GM12873 (cell line): ENCODE measurements around the gene NRSN2.

Experiments
- TF ChIP-seq, protein P1 (sequence below): IDR thresholded peaks from 2 replicates; pipeline ENCODE4 v1.5.1; 2012; ENCODE audit warnings: low read depth, mild to moderate bottlenecking, moderate library complexity, low read length, control low read depth; ENCODE audit not compliant: insufficient read depth; ENCODE audit errors: missing control alignments

The NRSN2 gene

DNA sequence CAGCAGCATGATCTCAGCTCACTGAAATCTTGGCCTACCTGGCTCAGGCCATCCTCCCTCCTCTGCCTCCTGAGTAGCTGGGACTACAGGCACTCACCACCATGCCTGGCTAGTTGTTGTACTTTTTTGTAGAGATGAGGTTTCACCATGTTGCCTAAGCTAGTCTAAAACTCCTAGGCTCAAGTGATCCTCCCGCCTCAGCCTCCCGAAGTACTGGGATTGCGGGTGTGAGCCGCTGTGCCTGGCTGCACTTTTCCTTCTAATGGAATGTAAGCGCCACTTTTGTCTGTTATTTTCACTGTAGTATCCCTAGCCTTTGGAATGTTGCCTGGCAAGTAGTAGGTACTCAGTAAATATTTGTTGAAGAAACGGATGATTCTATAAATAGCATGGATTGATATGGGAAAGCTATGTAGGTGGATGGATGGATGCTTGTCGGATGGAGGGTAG is 23.3 kb downstream of the NRSN2 start:
- TF ChIP-seq, protein P1, sequence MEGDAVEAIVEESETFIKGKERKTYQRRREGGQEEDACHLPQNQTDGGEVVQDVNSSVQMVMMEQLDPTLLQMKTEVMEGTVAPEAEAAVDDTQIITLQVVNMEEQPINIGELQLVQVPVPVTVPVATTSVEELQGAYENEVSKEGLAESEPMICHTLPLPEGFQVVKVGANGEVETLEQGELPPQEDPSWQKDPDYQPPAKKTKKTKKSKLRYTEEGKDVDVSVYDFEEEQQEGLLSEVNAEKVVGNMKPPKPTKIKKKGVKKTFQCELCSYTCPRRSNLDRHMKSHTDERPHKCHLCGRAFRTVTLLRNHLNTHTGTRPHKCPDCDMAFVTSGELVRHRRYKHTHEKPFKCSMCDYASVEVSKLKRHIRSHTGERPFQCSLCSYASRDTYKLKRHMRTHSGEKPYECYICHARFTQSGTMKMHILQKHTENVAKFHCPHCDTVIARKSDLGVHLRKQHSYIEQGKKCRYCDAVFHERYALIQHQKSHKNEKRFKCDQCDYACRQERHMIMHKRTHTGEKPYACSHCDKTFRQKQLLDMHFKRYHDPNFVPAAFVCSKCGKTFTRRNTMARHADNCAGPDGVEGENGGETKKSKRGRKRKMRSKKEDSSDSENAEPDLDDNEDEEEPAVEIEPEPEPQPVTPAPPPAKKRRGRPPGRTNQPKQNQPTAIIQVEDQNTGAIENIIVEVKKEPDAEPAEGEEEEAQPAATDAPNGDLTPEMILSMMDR: no peak

DNA sequence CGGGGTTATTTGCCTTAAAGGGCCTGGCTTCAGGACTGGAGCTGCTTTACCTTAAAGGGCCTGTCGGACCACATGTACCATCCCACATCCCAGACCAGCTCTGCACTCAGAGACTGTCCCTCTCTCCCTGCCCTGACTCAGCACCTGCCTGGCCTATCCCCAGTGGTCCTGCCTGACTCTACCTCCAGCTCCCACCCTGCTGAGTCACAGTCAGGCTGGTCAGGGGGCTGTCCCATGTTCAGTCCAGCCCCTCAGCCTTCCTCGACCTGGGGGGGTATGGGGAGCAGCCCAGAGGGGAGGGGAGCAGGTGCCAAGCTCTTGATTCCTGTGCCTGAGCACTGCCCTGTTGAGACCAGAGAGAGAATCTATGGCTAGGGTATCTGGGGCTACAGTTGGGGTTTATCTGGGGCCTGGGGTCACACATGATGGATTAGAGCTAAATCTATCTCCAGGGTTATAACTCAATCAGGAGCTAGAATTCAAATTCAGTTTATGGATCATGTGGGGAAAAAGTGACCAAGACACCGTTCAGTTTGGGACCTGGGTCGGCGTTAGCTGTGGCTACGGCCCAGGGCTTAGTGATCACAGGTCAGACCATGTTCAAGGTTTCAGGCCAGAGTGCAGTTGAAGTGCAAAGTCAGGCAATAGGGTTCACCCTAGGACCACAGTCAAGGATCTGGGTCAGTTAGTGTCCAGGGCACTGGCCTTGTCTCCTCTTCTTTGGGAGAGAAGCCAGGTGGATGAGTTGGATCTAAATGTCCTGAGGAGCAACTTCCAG is 24.3 kb downstream of the NRSN2 start:
- TF ChIP-seq, protein P1: no peak

DNA sequence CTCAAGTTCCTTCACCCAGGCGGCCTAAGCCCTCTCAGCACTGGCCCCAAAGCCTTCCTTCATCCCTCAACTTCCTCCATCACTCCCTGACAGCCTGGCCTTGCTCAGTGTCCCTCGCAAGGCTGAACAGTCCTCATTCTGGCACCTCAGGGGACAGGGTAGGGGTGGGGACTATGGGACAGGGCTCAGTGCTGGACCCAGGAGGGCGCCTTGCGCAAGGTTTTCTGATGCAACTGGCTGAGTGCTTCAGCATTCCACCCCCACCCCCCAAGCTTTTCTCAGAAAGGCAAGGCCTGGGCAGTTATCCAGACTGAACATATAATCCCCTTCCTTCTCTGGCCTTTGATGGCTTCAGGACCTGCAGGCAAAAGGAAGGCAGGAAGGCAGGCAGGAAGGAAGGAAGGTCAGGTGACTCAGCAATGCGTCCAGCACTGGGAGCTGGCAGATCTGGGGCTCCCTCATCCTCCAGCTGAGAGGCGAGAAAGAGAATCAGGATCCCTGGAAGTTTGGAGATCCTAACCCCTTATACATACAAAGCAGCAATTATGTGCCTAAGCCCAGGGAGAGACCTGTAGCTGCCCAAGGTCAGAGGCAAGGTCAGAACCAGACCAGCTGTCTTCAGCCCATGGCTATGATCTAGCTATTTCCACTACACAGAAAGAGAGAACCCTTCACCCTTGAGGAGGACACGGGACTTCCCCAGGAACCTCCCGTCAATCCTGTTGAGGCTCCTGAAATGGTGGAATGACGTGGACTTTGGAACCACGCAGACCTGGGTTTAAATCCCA is 25.0 kb downstream of the NRSN2 start:
- TF ChIP-seq, protein P1: no peak

DNA sequence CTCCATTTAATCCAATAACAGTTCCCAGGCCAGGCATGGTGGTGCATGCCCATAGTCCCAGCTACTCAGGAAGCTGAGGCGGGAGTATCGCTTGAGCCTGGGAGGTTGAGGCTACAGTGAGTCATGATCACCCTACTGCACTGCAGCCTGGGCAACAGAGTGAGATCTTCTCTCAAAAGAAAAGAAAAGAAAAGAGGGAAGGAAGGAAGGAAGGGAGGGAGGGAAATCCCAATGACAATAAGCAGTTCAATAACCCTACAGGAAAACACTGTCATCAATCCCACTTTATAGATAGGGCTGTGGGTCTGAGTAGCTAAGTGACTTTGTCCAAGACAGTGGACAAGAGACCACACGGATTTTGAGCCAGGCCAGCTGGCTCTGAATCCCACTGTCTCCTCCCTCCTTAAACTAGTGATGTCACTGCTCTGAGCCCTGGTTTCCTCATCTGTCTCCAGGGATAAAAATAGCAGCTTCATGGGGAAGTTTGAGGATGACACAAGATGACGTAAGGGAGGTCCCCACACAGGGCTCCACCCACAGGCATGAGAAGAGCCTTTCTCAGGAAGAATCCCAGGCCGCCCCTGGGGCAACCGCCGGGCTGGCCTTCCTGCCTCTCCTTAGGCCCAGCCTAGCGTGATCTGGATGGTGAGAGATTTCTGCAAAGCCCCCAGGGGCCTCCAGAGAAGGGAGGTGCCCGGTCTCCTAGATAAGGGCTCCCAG is 26.4 kb downstream of the NRSN2 start:
- TF ChIP-seq, protein P1: no peak

DNA sequence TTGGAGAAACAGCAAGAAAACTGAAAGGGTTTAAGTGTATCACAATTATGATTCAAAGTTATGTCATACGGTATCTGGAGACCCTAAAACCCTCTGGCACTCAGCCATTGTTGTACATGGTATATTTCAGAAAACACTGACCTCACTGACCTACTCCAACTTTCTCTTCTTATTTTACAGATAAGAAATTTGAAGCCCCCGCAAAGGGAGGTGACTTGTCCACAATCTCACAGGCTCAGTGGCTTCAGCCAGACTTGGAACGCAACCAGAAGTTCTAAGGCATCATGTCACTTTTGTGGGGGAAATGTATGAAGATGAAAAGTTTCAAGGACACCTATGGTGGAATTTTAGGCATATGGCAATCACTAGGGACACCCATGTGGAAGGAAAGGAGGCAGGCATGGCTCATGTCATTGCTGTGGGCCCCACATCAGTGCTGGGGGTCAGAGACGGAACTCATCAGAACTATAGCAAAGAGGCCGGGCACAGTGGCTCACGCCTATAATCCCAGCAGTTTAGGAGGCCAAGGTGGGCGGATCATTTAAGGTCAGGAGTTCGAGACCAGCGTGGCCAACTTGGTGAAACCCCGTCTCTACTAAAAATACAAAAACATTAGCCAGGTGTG is 28.5 kb downstream of the NRSN2 start:
- TF ChIP-seq, protein P1: no peak

DNA sequence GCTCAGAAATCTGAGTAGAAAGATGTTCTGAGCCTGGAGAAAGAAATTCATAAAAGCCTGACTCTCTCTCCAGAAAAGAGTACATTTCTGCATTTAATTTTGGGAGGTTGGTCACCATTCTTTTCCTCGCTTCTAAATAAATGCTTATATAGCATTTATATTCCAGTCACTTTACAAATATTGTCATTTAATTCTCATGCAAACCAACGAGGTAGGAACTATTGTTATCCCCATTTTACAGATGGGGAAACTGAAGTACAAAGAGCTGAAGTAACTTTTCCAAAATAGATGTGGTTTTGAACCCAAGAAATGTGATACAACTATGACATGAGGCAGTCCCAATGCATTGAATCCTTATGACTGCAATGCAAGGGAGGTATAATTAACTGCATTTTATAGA is 29.2 kb downstream of the NRSN2 start:
- TF ChIP-seq, protein P1: no peak

DNA sequence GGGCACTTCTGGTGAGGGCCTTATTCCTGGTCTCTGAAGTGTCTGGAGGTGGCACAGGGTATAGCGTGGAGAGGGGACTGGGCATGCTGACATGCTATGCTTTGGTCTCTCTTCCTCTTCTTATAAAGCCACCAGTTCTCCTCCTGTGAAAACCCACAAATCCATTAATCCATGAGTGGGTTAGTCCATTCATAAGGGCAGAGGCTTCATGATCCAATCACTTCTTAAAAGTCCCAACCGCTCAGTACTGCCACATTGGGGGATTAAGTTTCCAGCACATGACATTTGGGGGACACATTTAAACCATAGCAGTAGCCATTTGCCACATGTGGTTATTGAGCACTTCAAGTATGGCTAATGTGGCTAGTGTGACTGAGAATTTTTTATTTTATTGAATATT is 29.8 kb downstream of the NRSN2 start:
- TF ChIP-seq, protein P1: no peak
